Osteoblast (primary cell): ENCODE data around the gene TPH2. TPM values are rescaled to one million over a fixed set of nuclear protein-coding genes. Genes with fewer than 3 reads are reported as not detected.

Experiments used
- DNase-seq: peaks from one replicate; pipeline ENCODE4 v3.0.0; 2011; ENCODE audit warnings: low spot score, mixed read lengths; ENCODE audit not compliant: insufficient read length; ENCODE audit errors: missing footprints
- H2AFZ ChIP-seq: 2 replicates; pipeline ENCODE4 v1.6.0; 2011; ENCODE audit warnings: mild to moderate bottlenecking, low read length
- H3K27ac ChIP-seq: 2 replicates; pipeline ENCODE4 v1.5.1; 2011; ENCODE audit warnings: mild to moderate bottlenecking, low read depth, low read length, moderate library complexity
- H3K27me3 ChIP-seq: 2 replicates; pipeline ENCODE4 v1.6.0; 2012; ENCODE audit warnings: mild to moderate bottlenecking, control low read depth, inconsistent platforms, low read length, moderate library complexity; ENCODE audit not compliant: insufficient read depth
- H3K36me3 ChIP-seq: 2 replicates; pipeline ENCODE4 v1.5.1; 2011; ENCODE audit warnings: mild to moderate bottlenecking, low read length, control low read depth, moderate library complexity; ENCODE audit not compliant: insufficient read depth
- H3K4me1 ChIP-seq: 2 replicates; pipeline ENCODE4 v1.5.1; 2011; ENCODE audit warnings: mild to moderate bottlenecking, low read length, control low read depth, moderate library complexity; ENCODE audit not compliant: insufficient read depth
- H3K4me2 ChIP-seq: 2 replicates; pipeline ENCODE4 v1.6.0; 2011; ENCODE audit warnings: mild to moderate bottlenecking, low read length; ENCODE audit not compliant: insufficient read depth
- H3K4me3 ChIP-seq: fragments of 200-600 bp; sonication (generic); 3 replicates; pipeline ENCODE4 v1.5.1; 2012; ENCODE audit warnings: mild to moderate bottlenecking, low read length, inconsistent platforms; ENCODE audit not compliant: insufficient read depth
- H3K79me2 ChIP-seq: 2 replicates; pipeline ENCODE4 v1.6.0; 2012; ENCODE audit warnings: mild to moderate bottlenecking, low read length, control low read depth, inconsistent platforms; ENCODE audit not compliant: insufficient read depth
- H3K9me3 ChIP-seq: 2 replicates; pipeline ENCODE4 v1.5.1; 2011; ENCODE audit warnings: low read depth, low read length, control low read depth
- H4K20me1 ChIP-seq: 2 replicates; pipeline ENCODE4 v1.6.0; 2012; ENCODE audit warnings: mild to moderate bottlenecking, low read length, control low read depth; ENCODE audit not compliant: insufficient read depth
- CTCF ChIP-seq: IDR thresholded peaks from 2 replicates; pipeline ENCODE4 v1.5.1; 2011; ENCODE audit warnings: mild to moderate bottlenecking, low read depth, low read length, moderate library complexity; ENCODE audit errors: extremely low read depth
- total RNA-seq: library from RNA; depleted of rRNA; stranded (reverse); fragments of >200 nt; gene quantifications from 2 replicates; pipeline ENCODE4 v1.2.3, GENCODE V29; 2012

TPH2 gene
- total RNA-seq, 1 donor: under 0.01 TPM

GRCh38 chr12:71945883-71946282, 7.2 kb downstream of the TPH2 start:
- TF ChIP-seq CTCF: no peak

GRCh38 chr12:71947645-71948105, 9.0 kb downstream of the TPH2 start:
- H2AFZ ChIP-seq: no peak overlapping the region
- H3K9me3 ChIP-seq: no peaks in the 10 kb centered on the region
- peaks cover 3% of the 10 kb centered on the region for H3K4me1 ChIP-seq
- H3K4me3 ChIP-seq: no peak overlapping the region
- H3K79me2 ChIP-seq: no peaks in the 10 kb centered on the region
- H4K20me1 ChIP-seq: no peaks in the 10 kb centered on the region
- peaks cover 6% of the 10 kb centered on the region for H3K27me3 ChIP-seq
- no peak for TF ChIP-seq CTCF
- no peak for DNase-seq
- H3K27ac ChIP-seq: no peak overlapping the region
- no peak overlapping the region for H3K4me2 ChIP-seq
- no peaks in the 10 kb centered on the region for H3K36me3 ChIP-seq

More at GRCh38 chr12:71945883-71946282, 7.2 kb downstream of the TPH2 start:
- Histone ChIP-seq H4K20me1 (no peaks in the 10 kb centered on the region), H3K79me2 (no peaks in the 10 kb centered on the region), H3K4me1 (peaks cover 3% of the 10 kb centered on the region), H3K4me3 (no peak overlapping the region), H2AFZ (no peak overlapping the region), H3K27me3 (peaks cover 6% of the 10 kb centered on the region), H3K27ac (no peak overlapping the region), H3K4me2 (no peak overlapping the region), H3K36me3 (no peaks in the 10 kb centered on the region), H3K9me3 (no peaks in the 10 kb centered on the region)
- DNase-seq: no peak

- Histone ChIP-seq H3K79me2 (no peaks in the 10 kb centered on the region), H3K27me3 (peaks cover 6% of the 10 kb centered on the region), H3K4me2 (no peak overlapping the region), H2AFZ (no peak overlapping the region), H3K4me1 (peaks cover 3% of the 10 kb centered on the region), H3K27ac (no peak overlapping the region), H3K36me3 (no peaks in the 10 kb centered on the region), H3K9me3 (no peaks in the 10 kb centered on the region), H4K20me1 (no peaks in the 10 kb centered on the region), H3K4me3 (no peak overlapping the region)
- no peak for TF ChIP-seq CTCF
- no peak for DNase-seq
These were observed 9.7 kb downstream of the TPH2 start for GRCh38 chr12:71948390-71948789.

GRCh38 chr12:71949646-71950045, 11.0 kb downstream of the TPH2 start:
- Histone ChIP-seq H3K79me2 (no peaks in the 10 kb centered on the region), H3K4me2 (no peak overlapping the region), H3K4me3 (no peak overlapping the region), H3K36me3 (no peaks in the 10 kb centered on the region), H2AFZ (no peak overlapping the region), H3K27ac (no peak overlapping the region), H3K27me3 (peaks cover 6% of the 10 kb centered on the region), H3K9me3 (no peaks in the 10 kb centered on the region), H4K20me1 (no peaks in the 10 kb centered on the region), H3K4me1 (peaks cover 3% of the 10 kb centered on the region)
- TF ChIP-seq CTCF: no peak
- no peak for DNase-seq
